HEK293 (cell line): ENCODE measurements around the gene SH3GL2.
A peak's percentile ranks its signal among the peaks of the same experiment; 100 is the strongest.

Experiments
- EGR2 ChIP-seq: fragments of 450-650 bp; formaldehyde crosslinking; IDR thresholded peaks from 2 replicates; pipeline ENCODE4 v1.5.1; 2016; ENCODE audit warnings: low read depth, missing biosample characterization, missing genetic modification characterization
- FEZF1 ChIP-seq: fragments of 450-650 bp; formaldehyde crosslinking; IDR thresholded peaks from 2 replicates; pipeline ENCODE4 v1.5.1; 2016; ENCODE audit warnings: missing biosample characterization, missing genetic modification characterization
- HOXC10 ChIP-seq: sonication (generic); formaldehyde crosslinking; IDR thresholded peaks from 2 replicates; pipeline ENCODE4 v1.8.1; 2023; ENCODE audit warnings: mild to moderate bottlenecking, missing genetic modification reagents
- KLF9 ChIP-seq: fragments of 450-650 bp; formaldehyde crosslinking; IDR thresholded peaks from 2 replicates; pipeline ENCODE4 v1.5.1; 2016; ENCODE audit warnings: missing biosample characterization, missing genetic modification characterization, low read depth
- SCRT2 ChIP-seq: fragments of 450-650 bp; formaldehyde crosslinking; IDR thresholded peaks from 2 replicates; pipeline ENCODE4 v1.5.1; 2016; ENCODE audit warnings: missing biosample characterization, missing genetic modification characterization
- ZFP3 ChIP-seq: fragments of 450-650 bp; formaldehyde crosslinking; IDR thresholded peaks from 2 replicates; pipeline ENCODE4 v1.5.1; 2016; ENCODE audit warnings: low read depth, missing biosample characterization, missing genetic modification characterization
- ZNF169 ChIP-seq: fragments of 450-650 bp; formaldehyde crosslinking; IDR thresholded peaks from 2 replicates; pipeline ENCODE4 v1.5.1; 2016; ENCODE audit warnings: missing biosample characterization, missing genetic modification characterization
- ZNF2 ChIP-seq: fragments of 450-650 bp; formaldehyde crosslinking; IDR thresholded peaks from 2 replicates; pipeline ENCODE4 v1.5.1; 2016; ENCODE audit warnings: missing biosample characterization, missing genetic modification characterization
- ZNF404 ChIP-seq: fragments of 450-650 bp; formaldehyde crosslinking; IDR thresholded peaks from 2 replicates; pipeline ENCODE4 v1.5.1; 2017; ENCODE audit warnings: missing biosample characterization, missing genetic modification characterization
- ZNF473 ChIP-seq: fragments of 450-650 bp; formaldehyde crosslinking; IDR thresholded peaks from 2 replicates; pipeline ENCODE4 v1.5.1; 2017; ENCODE audit warnings: missing biosample characterization, missing genetic modification characterization
- ZNF48 ChIP-seq: fragments of 450-650 bp; formaldehyde crosslinking; IDR thresholded peaks from 2 replicates; pipeline ENCODE4 v1.5.1; 2016; ENCODE audit warnings: missing biosample characterization, missing genetic modification characterization
- ZNF561 ChIP-seq: fragments of 450-650 bp; IDR thresholded peaks from 2 replicates; pipeline ENCODE4 v1.5.1; 2018; ENCODE audit warnings: missing biosample characterization, missing genetic modification characterization, borderline replicate concordance
- ZNF596 ChIP-seq: fragments of 450-650 bp; IDR thresholded peaks from 2 replicates; pipeline ENCODE4 v1.5.0; 2018; ENCODE audit warnings: missing biosample characterization, mild to moderate bottlenecking, missing genetic modification characterization, moderate library complexity
- ZNF792 ChIP-seq: fragments of 450-650 bp; formaldehyde crosslinking; IDR thresholded peaks from 2 replicates; pipeline ENCODE4 v1.5.1; 2016; ENCODE audit warnings: missing biosample characterization, missing genetic modification characterization
- ZSCAN30 ChIP-seq: fragments of 450-650 bp; IDR thresholded peaks from 2 replicates; pipeline ENCODE4 v1.5.1; 2018; ENCODE audit warnings: missing biosample characterization, mild to moderate bottlenecking, missing genetic modification characterization, moderate library complexity
- TF ChIP-seq, protein P1 (sequence below): fragments of 450-650 bp; formaldehyde crosslinking; IDR thresholded peaks from 2 replicates; pipeline ENCODE4 v1.5.1; 2017; ENCODE audit warnings: missing biosample characterization, missing genetic modification characterization
- TF ChIP-seq, protein P2 (sequence below): fragments of 450-650 bp; formaldehyde crosslinking; IDR thresholded peaks from 2 replicates; pipeline ENCODE4 v1.5.1; 2016; ENCODE audit warnings: missing biosample characterization, missing genetic modification characterization
- TF ChIP-seq, protein P3 (sequence below): fragments of 450-650 bp; formaldehyde crosslinking; IDR thresholded peaks from 2 replicates; pipeline ENCODE4 v1.5.1; 2017; ENCODE audit warnings: missing biosample characterization, mild to moderate bottlenecking, missing genetic modification characterization, moderate library complexity
- TF ChIP-seq, protein P4 (sequence below): fragments of 450-650 bp; formaldehyde crosslinking; conservative IDR thresholded peaks from 2 replicates; pipeline ENCODE4 v1.5.1; 2016; ENCODE audit warnings: low read depth, missing biosample characterization, missing genetic modification characterization
- TF ChIP-seq, protein P5 (sequence below): fragments of 450-650 bp; formaldehyde crosslinking; IDR thresholded peaks from 2 replicates; pipeline ENCODE4 v1.5.1; 2016; ENCODE audit warnings: missing biosample characterization, missing genetic modification characterization
- TF ChIP-seq, protein P6 (sequence below): IDR thresholded peaks from 2 replicates; pipeline ENCODE4 v1.6.1; 2011; ENCODE audit warnings: mild to moderate bottlenecking, low read depth, low read length, borderline replicate concordance
- TF ChIP-seq, protein P7 (sequence below): sonication (generic); formaldehyde crosslinking; IDR thresholded peaks from 2 replicates; pipeline ENCODE4 v1.8.1; 2022; ENCODE audit warnings: mild to moderate bottlenecking, moderate library complexity, missing genetic modification reagents

SH3GL2 gene

DNA sequence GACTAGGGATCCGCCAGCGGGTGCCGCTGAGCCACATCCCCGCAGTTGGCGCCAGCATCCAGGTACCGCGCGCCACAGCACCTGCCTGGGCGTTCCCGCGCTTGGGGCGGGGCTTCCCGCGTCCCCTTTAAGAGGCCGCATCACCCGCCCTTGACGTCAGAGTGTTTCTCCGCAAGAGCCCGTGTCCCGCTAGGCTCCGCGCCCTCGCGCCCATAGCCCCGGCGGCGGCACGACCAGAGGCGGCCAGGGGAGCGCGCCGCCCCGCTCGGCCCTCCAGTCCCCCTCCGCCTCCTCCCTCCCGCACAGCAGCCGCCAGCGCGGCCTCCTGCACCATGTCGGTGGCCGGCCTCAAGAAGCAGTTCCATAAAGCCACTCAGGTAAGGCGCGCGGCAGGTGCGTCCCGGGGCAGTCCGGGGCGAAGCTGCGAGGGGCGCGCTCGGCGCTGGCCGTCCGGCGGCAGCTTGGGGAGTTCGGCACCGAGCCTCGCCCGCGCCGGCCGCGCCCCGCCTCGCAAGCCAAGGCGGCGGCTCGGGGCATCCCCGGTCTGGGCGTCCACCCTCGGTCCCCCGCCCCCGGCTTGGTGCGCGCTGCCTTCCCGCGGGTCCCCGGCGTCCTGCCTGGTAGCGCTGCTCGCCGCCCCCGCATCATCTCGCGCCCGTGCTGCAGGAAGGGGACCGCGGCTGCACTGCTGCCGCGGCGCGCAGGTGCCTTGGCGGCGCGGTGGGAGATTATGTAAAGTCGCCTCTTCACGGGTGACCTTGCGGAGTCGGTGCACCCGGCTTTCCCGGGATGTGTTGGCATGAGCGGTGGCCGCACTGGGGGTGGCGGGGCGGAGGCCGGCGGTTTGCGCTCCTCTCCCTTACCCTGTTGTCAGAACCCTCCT, at the start of gene SH3GL2 (continued):
- TF ChIP-seq, protein P1, sequence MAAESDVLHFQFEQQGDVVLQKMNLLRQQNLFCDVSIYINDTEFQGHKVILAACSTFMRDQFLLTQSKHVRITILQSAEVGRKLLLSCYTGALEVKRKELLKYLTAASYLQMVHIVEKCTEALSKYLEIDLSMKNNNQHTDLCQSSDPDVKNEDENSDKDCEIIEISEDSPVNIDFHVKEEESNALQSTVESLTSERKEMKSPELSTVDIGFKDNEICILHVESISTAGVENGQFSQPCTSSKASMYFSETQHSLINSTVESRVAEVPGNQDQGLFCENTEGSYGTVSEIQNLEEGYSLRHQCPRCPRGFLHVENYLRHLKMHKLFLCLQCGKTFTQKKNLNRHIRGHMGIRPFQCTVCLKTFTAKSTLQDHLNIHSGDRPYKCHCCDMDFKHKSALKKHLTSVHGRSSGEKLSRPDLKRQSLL (tag by site-specific recombination): no peak
- TF ChIP-seq KLF9 (tag by site-specific recombination) (peak; percentile 57; the same call in 1 of the 2 replicates), FEZF1 (tag by site-specific recombination) (no peak), ZNF169 (tag by site-specific recombination) (no peak), ZNF48 (tag by site-specific recombination) (no peak), ZNF473 (tag by site-specific recombination) (no peak), ZNF792 (no peak), ZNF404 (tag by site-specific recombination) (no peak), ZNF596 (0 out of 2 replicates have a peak, but pooled peaks have one; percentile 22), ZNF561 (tag by site-specific recombination) (peak; percentile 80; the same call in 1 of the 2 replicates), SCRT2 (tag by site-specific recombination) (no peak), EGR2 (tag by site-specific recombination) (peak; percentile 35; the same call in 1 of the 2 replicates), ZNF2 (tag by site-specific recombination) (no peak), HOXC10 (CRISPR knock-in tag) (no peak), ZFP3 (no peak), ZSCAN30 (peak; percentile 39; the same call in 1 of the 2 replicates)
- TF ChIP-seq, protein P2, sequence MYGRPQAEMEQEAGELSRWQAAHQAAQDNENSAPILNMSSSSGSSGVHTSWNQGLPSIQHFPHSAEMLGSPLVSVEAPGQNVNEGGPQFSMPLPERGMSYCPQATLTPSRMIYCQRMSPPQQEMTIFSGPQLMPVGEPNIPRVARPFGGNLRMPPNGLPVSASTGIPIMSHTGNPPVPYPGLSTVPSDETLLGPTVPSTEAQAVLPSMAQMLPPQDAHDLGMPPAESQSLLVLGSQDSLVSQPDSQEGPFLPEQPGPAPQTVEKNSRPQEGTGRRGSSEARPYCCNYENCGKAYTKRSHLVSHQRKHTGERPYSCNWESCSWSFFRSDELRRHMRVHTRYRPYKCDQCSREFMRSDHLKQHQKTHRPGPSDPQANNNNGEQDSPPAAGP (tag by site-specific recombination): no peak
- TF ChIP-seq, protein P3, sequence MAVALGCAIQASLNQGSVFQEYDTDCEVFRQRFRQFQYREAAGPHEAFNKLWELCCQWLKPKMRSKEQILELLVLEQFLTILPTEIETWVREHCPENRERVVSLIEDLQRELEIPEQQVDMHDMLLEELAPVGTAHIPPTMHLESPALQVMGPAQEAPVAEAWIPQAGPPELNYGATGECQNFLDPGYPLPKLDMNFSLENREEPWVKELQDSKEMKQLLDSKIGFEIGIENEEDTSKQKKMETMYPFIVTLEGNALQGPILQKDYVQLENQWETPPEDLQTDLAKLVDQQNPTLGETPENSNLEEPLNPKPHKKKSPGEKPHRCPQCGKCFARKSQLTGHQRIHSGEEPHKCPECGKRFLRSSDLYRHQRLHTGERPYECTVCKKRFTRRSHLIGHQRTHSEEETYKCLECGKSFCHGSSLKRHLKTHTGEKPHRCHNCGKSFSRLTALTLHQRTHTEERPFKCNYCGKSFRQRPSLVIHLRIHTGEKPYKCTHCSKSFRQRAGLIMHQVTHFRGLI (tag by site-specific recombination): no peak; the same call in 1 of the 2 replicates
- TF ChIP-seq, protein P4, sequence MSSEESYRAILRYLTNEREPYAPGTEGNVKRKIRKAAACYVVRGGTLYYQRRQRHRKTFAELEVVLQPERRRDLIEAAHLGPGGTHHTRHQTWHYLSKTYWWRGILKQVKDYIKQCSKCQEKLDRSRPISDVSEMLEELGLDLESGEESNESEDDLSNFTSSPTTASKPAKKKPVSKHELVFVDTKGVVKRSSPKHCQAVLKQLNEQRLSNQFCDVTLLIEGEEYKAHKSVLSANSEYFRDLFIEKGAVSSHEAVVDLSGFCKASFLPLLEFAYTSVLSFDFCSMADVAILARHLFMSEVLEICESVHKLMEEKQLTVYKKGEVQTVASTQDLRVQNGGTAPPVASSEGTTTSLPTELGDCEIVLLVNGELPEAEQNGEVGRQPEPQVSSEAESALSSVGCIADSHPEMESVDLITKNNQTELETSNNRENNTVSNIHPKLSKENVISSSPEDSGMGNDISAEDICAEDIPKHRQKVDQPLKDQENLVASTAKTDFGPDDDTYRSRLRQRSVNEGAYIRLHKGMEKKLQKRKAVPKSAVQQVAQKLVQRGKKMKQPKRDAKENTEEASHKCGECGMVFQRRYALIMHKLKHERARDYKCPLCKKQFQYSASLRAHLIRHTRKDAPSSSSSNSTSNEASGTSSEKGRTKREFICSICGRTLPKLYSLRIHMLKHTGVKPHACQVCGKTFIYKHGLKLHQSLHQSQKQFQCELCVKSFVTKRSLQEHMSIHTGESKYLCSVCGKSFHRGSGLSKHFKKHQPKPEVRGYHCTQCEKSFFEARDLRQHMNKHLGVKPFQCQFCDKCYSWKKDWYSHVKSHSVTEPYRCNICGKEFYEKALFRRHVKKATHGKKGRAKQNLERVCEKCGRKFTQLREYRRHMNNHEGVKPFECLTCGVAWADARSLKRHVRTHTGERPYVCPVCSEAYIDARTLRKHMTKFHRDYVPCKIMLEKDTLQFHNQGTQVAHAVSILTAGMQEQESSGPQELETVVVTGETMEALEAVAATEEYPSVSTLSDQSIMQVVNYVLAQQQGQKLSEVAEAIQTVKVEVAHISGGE (tag by site-specific recombination): no peak
- TF ChIP-seq, protein P5, sequence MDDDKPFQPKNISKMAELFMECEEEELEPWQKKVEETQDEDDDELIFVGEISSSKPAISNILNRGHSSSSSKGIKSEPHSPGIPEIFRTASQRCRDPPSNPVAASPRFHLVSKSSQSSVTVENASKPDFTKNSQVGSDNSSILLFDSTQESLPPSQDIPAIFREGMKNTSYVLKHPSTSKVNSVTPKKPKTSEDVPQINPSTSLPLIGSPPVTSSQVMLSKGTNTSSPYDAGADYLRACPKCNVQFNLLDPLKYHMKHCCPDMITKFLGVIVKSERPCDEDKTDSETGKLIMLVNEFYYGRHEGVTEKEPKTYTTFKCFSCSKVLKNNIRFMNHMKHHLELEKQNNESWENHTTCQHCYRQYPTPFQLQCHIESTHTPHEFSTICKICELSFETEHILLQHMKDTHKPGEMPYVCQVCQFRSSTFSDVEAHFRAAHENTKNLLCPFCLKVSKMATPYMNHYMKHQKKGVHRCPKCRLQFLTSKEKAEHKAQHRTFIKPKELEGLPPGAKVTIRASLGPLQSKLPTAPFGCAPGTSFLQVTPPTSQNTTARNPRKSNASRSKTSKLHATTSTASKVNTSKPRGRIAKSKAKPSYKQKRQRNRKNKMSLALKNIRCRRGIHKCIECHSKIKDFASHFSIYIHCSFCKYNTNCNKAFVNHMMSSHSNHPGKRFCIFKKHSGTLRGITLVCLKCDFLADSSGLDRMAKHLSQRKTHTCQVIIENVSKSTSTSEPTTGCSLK (tag by site-specific recombination): no peak
- TF ChIP-seq, protein P6, sequence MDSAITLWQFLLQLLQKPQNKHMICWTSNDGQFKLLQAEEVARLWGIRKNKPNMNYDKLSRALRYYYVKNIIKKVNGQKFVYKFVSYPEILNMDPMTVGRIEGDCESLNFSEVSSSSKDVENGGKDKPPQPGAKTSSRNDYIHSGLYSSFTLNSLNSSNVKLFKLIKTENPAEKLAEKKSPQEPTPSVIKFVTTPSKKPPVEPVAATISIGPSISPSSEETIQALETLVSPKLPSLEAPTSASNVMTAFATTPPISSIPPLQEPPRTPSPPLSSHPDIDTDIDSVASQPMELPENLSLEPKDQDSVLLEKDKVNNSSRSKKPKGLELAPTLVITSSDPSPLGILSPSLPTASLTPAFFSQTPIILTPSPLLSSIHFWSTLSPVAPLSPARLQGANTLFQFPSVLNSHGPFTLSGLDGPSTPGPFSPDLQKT: no peak
- TF ChIP-seq, protein P7, sequence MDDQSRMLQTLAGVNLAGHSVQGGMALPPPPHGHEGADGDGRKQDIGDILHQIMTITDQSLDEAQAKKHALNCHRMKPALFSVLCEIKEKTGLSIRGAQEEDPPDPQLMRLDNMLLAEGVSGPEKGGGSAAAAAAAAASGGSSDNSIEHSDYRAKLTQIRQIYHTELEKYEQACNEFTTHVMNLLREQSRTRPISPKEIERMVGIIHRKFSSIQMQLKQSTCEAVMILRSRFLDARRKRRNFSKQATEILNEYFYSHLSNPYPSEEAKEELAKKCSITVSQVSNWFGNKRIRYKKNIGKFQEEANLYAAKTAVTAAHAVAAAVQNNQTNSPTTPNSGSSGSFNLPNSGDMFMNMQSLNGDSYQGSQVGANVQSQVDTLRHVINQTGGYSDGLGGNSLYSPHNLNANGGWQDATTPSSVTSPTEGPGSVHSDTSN (CRISPR knock-in tag): peak; percentile 50
- TF ChIP-seq, all 188 proteins: peak for 33
